GM23338 (cell line): ENCODE results near the gene TRAF1. TPM values are rescaled to one million over a fixed set of nuclear protein-coding genes. Genes with fewer than 3 reads are reported as not detected.

ENCODE experiments used
- ATAC-seq: fragments of 200-7000 bp; cut with Tn5 transposase; 3 replicates; pipeline ENCODE4 v1.9.1; 2020
- DNase-seq: peaks from one replicate; pipeline ENCODE4 v3.0.0-alpha.2; 2015; ENCODE audit warnings: low spot score
- H2AFZ ChIP-seq: fragments of 200-600 bp; sonication (generic); 2 replicates; pipeline ENCODE4 v1.8.0; 2016; ENCODE audit warnings: antibody characterized with exemption, mild to moderate bottlenecking, moderate library complexity
- H3F3A ChIP-seq: fragments of 200-600 bp; sonication (generic); replicated peaks from 2 replicates; pipeline ENCODE4 v1.8.0; 2017; ENCODE audit warnings: antibody characterized with exemption, mixed run types, low read depth
- H3K27ac ChIP-seq: fragments of 200-600 bp; sonication (generic); 2 replicates; pipeline ENCODE4 v1.6.1; 2016; ENCODE audit warnings: low read depth
- H3K27me3 ChIP-seq: fragments of 200-600 bp; sonication (generic); 2 replicates; pipeline ENCODE4 v1.8.0; 2016; ENCODE audit warnings: mild to moderate bottlenecking, mixed run types, moderate library complexity; ENCODE audit not compliant: insufficient read depth
- H3K36me3 ChIP-seq: fragments of 200-600 bp; sonication (generic); 2 replicates; pipeline ENCODE4 v1.8.0; 2016; ENCODE audit warnings: mild to moderate bottlenecking; ENCODE audit not compliant: insufficient read depth
- H3K4me1 ChIP-seq: fragments of 200-600 bp; sonication (generic); 2 replicates; pipeline ENCODE4 v1.8.0; 2016; ENCODE audit warnings: mild to moderate bottlenecking, moderate library complexity; ENCODE audit not compliant: insufficient read depth
- H3K4me2 ChIP-seq: fragments of 200-600 bp; sonication (generic); 2 replicates; pipeline ENCODE4 v1.7.1; 2017; ENCODE audit warnings: mixed run types
- H3K4me3 ChIP-seq: fragments of 200-600 bp; sonication (generic); 2 replicates; pipeline ENCODE4 v1.6.1; 2016; ENCODE audit warnings: mixed run types
- H3K79me2 ChIP-seq: fragments of 200-600 bp; sonication (generic); replicated peaks from 2 replicates; pipeline ENCODE4 v1.8.0; 2017; ENCODE audit warnings: mild to moderate bottlenecking; ENCODE audit not compliant: insufficient read depth
- H3K9me2 ChIP-seq: fragments of 200-600 bp; sonication (generic); 2 replicates; pipeline ENCODE4 v1.8.0; 2017; ENCODE audit not compliant: insufficient read depth
- H4K20me1 ChIP-seq: fragments of 200-600 bp; sonication (generic); replicated peaks from 2 replicates; pipeline ENCODE4 v1.8.0; 2017; ENCODE audit warnings: mild to moderate bottlenecking; ENCODE audit not compliant: insufficient read depth
- H3K27ac Mint-ChIP-seq: 2 replicates; pipeline ENCODE4 v1.8.0; 2020; ENCODE audit warnings: inconsistent platforms, mild to moderate bottlenecking, moderate library complexity, mixed read lengths
- H3K27me3 Mint-ChIP-seq: 3 replicates; pipeline ENCODE4 v1.8.0; 2022; ENCODE audit warnings: low read depth, mild to moderate bottlenecking, moderate library complexity, mixed read lengths, inconsistent platforms; ENCODE audit not compliant: insufficient read depth, poor library complexity
- H3K36me3 Mint-ChIP-seq: 3 replicates; pipeline ENCODE4 v1.8.0; 2021; ENCODE audit warnings: low read depth, mild to moderate bottlenecking, inconsistent platforms, moderate library complexity, mixed read lengths
- H3K4me1 Mint-ChIP-seq: 3 replicates; pipeline ENCODE4 v1.8.0; 2020; ENCODE audit warnings: mild to moderate bottlenecking, inconsistent platforms, mixed read lengths
- H3K4me3 Mint-ChIP-seq: 3 replicates; pipeline ENCODE4 v1.8.0; 2021; ENCODE audit warnings: moderate library complexity, mild to moderate bottlenecking, inconsistent platforms, mixed read lengths
- H3K9me3 Mint-ChIP-seq: 3 replicates; pipeline ENCODE4 v1.8.0; 2020; ENCODE audit warnings: moderate library complexity, mild to moderate bottlenecking, inconsistent platforms, mixed read lengths
- CREB1 ChIP-seq: fragments of 250-450 bp; sonication (Bioruptor Pico); IDR thresholded peaks from 2 replicates; pipeline ENCODE4 v1.5.0; 2020; ENCODE audit warnings: low read depth, mild to moderate bottlenecking, moderate library complexity
- CTCF ChIP-seq, 2 experiments: fragments of 200-600 bp in 1 of 2; sonication (generic) in 1 of 2; conservative IDR thresholded peaks; 2 replicates each; pipeline versions ENCODE4 v1.5.1 to v1.6.1; 2016 to 2017; ENCODE audit warnings: antibody characterized with exemption in 2 of 2, low read depth in 2 of 2, mild to moderate bottlenecking in 2 of 2, moderate library complexity in 1 of 2
- ETS1 ChIP-seq: IDR thresholded peaks from 2 replicates; pipeline ENCODE4 v1.6.1; 2016; ENCODE audit warnings: antibody characterized with exemption
- EZH2 ChIP-seq: fragments of 200-600 bp; sonication (generic); IDR thresholded peaks from one replicate; pipeline ENCODE4 v1.8.0; 2017; ENCODE audit warnings: antibody characterized with exemption, mild to moderate bottlenecking, low read depth; ENCODE audit not compliant: unreplicated experiment
- EZH2phosphoT487 ChIP-seq: fragments of 200-600 bp; sonication (generic); IDR thresholded peaks from one replicate; pipeline ENCODE4 v1.8.1; 2018; ENCODE audit warnings: antibody characterized with exemption; ENCODE audit not compliant: unreplicated experiment
- JUNB ChIP-seq: IDR thresholded peaks from one replicate; pipeline ENCODE4 v1.6.1; 2016; ENCODE audit warnings: antibody characterized with exemption; ENCODE audit not compliant: unreplicated experiment
- NANOG ChIP-seq: IDR thresholded peaks from 2 replicates; pipeline ENCODE4 v1.6.1; 2016; ENCODE audit warnings: antibody characterized with exemption, borderline replicate concordance
- REST ChIP-seq: IDR thresholded peaks from one replicate; pipeline ENCODE4 v1.6.1; 2018; ENCODE audit warnings: antibody characterized with exemption; ENCODE audit not compliant: unreplicated experiment
- STAT1 ChIP-seq: IDR thresholded peaks from one replicate; pipeline ENCODE4 v1.6.1; 2016; ENCODE audit warnings: antibody characterized with exemption; ENCODE audit not compliant: unreplicated experiment
- ZNF114 ChIP-seq: fragments of 250-450 bp; sonication (Bioruptor Pico); IDR thresholded peaks from 2 replicates; pipeline ENCODE4 v1.5.0; 2020; ENCODE audit warnings: mild to moderate bottlenecking, moderate library complexity
- ZNF462 ChIP-seq: fragments of 250-450 bp; sonication (Bioruptor Pico); IDR thresholded peaks from 2 replicates; pipeline ENCODE4 v1.5.0; 2020; ENCODE audit warnings: mild to moderate bottlenecking, moderate library complexity
- polyA plus RNA-seq: library from polyadenylated mRNA; unstranded; fragments of >200 nt; fragmentation: Nextera tagmentation; extraction: Ambion mirVana; gene quantifications from 2 replicates; pipeline ENCODE4 v1.2.1, GENCODE V29; 2016
- total RNA-seq: library from RNA; depleted of rRNA; stranded (reverse); fragments of >200 nt; shearing (Covaris generic); gene quantifications from 2 replicates; pipeline ENCODE4 v1.2.3, GENCODE V29; 2014

Gene TRAF1
- total and polyA plus RNA-seq, 2 experiments from 2014 or later = 0.39 to 1.4 TPM

GRCh38 chr9:120947222-120947621 is 20.6 kb upstream of the TRAF1 start (continued):
- no peak for TF ChIP-seq ETS1
- no peak for TF ChIP-seq EZH2
- TF ChIP-seq CTCF (conservative IDR thresholded peaks at IDR 0.05; ENCODE audit: low read depth in 2 of 2) = no peak
- TF ChIP-seq REST = no peak
- no peak for TF ChIP-seq EZH2phosphoT487
- no peak for TF ChIP-seq NANOG
- TF ChIP-seq ZNF114 (CRISPR knock-in tag) = no peak
- TF ChIP-seq STAT1 = no peak
- TF ChIP-seq JUNB = no peak
- no peak for TF ChIP-seq CREB1 (CRISPR knock-in tag)

GRCh38 chr9:120946259-120946658 is 19.7 kb upstream of the TRAF1 start:
- H4K20me1 ChIP-seq = no peaks in the 10 kb centered on the region
- no peak for DNase-seq
- H3K27ac Mint-ChIP-seq = no peak overlapping the region
- H3K27me3 ChIP-seq = no peaks in the 10 kb centered on the region
- H3K79me2 ChIP-seq = no peaks in the 10 kb centered on the region
- no peaks in the 10 kb centered on the region for H3K9me2 ChIP-seq
- H3K4me3 ChIP-seq = no peak overlapping the region
- ATAC-seq = no peak
- no peak overlapping the region for H3K4me3 Mint-ChIP-seq
- peaks cover 22% of the 10 kb centered on the region for H3K4me1 Mint-ChIP-seq
- H3K36me3 ChIP-seq = no peaks in the 10 kb centered on the region
- H3K27me3 Mint-ChIP-seq = peaks cover 8% of the 10 kb centered on the region
- no peak overlapping the region for H2AFZ ChIP-seq
- H3K9me3 Mint-ChIP-seq = no peaks in the 10 kb centered on the region
- 0 out of 2 replicates have a peak, but pooled peaks cover 7% of the 10 kb centered on the region for H3F3A ChIP-seq
- no peaks in the 10 kb centered on the region for H3K36me3 Mint-ChIP-seq
- no peak overlapping the region for H3K4me2 ChIP-seq
- H3K27ac ChIP-seq = no peak overlapping the region
- peaks cover 30% of the 10 kb centered on the region for H3K4me1 ChIP-seq
- TF ChIP-seq JUNB (no peak), ZNF462 (CRISPR knock-in tag) (no peak), ETS1 (no peak)
